HG03342 (cell line): ENCODE data around the gene OOSP4B.
"Not testable (repeated sequence)": the region's sequence is repeated elsewhere in the genome, so short reads cannot be mapped to it uniquely, and the experiment has no call there.

Experiments
- ATAC-seq: cut with Tn5 transposase; IDR thresholded peaks from one replicate; pipeline ENCODE4 v1.9.1; 2021; ENCODE audit warnings: mild to moderate bottlenecking, moderate library complexity; ENCODE audit not compliant: unreplicated experiment

OOSP4B gene

DNA sequence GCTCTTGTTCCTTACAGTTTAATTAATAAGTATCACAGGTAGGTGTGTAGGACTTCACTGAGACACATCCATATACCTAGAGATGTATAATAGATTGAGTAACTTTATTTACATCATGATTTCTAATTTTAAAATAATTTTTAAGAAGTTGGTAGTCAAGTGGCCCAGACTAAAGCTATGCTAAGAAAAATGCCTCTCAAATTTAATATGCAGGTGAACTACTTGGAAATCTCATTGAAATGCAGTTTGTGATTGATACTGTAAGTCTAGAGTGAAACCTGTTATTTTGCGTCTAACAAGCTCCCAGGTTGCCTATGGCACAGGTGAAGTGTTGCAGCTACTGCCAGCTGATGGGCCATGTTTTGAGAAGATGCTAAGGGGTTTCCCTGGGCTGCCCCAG, at the start of gene OOSP4B:
Gene OOSP4B, plus strand, starts transcription at position 301 of the 400 bp plus-strand sequence.
- ATAC-seq, result no peak

DNA sequence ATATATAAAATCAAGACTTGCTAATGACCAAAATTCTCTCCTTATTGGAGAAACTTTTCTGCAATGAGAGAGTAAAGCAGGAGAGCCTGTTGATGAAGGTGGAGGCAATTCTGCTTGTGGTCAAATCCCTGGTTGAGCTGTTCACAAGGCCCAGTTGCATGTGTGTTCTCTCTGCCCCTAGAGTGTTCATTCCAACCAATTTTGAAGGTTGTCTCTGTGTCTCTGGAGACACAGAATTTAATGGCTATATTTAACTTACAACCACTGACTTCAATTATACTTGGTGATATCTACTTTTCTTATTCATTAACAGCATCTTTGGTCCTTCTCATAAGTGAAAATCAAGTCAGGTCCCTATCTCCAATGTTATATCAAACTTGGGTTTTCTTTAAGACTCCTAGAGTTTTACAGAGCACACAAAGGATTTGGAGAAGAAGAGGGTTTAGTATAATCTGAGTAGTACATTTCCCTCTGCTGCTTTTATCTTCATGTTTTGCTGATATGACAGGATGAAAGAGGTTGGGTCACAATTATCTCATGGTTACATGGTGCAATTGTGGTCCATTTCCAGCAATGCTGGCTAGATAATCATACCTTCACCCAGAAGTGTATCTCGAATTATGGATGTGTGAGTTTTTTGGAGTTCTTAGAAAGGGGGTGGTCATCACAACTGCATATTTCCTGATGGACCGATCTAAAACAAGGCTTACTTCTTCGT, 49.1 kb upstream of the OOSP4B start:
- ATAC-seq, result no peak

DNA sequence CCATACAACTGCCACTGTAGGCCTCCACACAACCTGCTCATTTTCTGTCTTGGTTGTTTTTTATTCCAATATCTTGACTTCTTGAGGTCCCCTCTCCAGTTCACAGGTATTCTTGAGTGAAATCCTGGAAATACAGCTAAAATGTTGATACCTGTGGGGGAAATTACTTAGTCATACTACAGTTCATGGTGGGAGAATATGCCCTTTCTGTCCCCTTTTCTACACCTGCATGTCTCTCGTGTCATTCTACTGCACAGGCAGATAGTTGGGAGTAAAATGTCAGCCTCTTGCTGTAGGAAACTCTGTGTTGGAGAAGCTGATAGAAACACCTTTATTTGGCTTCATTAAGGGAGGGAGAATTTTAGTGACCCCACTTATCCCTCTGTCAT, 48.6 kb upstream of the OOSP4B start:
- ATAC-seq, result no peak

DNA sequence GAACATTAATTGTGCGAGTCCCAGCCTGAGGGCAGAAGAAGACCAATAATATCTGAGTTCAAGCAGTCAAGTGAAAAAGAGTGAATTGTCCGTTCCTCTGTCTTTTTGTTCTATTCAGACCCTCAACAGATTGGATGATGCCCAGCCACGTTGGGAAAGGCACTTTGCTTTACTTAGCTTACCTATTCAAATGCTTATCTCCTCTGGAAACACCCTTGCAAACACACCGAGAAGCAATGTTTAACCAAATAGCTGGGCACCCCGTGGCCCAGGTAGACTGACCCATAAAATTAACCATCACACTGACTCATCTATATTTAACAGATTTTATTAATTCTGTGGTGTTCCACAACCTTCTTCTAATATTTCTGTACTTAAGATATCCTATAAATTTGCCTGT, 43.9 kb upstream of the OOSP4B start:
- ATAC-seq, result no peak

DNA sequence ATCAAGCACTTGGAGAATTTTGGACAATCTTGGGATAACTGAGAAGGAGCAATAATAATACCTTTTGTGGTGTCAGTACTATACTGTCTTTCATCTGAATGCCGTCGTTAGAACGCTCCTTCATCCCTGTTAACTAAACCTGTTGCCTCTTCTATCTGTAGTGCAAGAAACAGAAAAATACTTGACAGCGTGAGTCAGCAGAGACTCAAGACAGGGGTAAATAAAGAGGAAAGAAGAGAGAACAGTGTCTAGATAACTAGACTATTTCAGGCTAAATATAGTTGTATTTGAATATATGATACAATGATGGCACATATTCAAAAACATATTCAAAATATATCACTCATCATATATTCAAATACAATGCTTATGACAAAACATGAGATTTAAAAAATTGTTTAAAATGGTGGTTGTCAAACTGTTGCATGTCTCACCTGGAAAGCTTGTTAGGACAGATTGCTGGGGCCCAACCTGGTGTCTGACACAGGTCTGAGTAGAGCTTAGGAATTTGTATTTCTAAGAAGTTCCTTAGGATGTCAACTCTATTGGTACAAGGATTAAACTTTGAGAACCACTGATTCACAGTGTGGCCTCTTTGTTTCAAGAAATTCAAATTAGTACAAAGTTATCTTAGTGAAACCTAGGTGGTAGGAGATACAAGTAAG, 35.7 kb upstream of the OOSP4B start:
- ATAC-seq, result no peak

DNA sequence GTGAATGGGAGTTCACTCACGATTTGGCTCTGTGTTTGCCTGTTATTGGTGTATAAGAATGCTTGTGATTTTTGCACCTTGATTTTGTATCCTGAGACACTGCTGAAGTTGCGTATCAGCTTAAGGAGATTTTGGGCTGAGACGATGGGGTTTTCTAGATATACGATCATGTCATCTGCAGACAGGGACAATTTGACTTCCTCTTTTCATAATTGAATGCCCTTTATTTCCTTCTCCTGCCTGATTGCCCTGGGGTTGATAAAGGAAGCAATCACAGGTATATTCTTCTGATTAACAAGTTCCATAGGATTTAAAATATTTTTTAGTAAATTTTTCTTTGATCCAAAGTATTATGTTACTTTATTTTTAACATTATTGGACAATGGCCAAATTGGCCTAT, 34.9 kb upstream of the OOSP4B start:
- not testable (repeated sequence) for ATAC-seq

DNA sequence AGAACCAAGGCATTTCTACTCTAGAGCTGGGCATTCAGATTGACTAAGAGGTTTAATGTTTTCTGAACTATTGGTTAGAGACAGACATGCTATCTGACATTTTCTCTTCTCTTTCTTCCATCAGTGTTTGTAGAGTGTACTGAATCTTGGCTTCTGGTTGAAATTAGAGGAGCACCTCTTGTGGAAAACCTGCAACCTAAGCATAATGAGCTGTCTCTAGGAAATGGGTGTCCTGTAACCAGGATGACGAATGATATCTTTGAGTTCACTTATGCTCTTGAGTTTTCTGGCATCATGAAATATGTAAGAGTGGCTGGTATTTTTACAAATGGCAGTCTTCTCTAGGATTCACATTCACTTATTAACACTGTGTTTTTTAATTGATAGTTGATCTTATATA, 33.8 kb upstream of the OOSP4B start:
- no peak for ATAC-seq

DNA sequence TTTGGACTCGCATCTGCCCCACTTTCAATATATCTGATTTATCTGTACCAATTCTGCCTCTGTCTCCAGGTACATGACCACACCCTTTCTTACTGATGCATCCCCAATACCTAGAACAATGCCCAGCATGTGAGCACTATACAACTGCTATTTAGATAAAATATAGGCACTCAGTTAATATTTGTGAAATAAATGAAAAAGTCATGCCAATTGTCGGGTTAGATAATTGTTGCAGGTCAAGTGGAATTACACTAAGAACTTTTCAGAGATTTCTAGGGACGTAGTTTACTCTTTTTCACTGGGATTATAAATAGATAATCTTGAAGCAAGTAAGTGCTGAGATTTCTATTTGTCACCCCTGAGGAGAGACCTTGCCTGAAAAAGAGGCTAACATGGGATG, 32.6 kb upstream of the OOSP4B start:
- no peak for ATAC-seq

DNA sequence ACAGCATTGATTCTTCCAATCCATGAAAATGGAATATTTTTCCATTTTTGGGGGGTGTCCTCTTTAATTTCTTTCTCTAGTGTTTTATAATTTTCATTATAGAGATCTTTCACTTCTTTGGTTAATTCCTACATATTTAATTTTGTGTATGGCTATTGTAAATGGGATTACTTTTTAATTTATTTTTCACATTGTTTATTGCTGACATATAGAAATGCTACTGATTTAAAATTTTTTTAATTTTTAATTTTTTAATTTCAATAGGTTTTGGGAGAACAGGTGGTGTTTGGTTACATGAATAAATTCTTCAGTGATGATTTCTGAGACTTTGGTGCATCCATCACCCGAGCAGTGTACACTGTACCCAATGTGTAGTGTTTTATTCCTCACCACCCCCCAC, 26.6 kb upstream of the OOSP4B start:
- ATAC-seq, result no peak

DNA sequence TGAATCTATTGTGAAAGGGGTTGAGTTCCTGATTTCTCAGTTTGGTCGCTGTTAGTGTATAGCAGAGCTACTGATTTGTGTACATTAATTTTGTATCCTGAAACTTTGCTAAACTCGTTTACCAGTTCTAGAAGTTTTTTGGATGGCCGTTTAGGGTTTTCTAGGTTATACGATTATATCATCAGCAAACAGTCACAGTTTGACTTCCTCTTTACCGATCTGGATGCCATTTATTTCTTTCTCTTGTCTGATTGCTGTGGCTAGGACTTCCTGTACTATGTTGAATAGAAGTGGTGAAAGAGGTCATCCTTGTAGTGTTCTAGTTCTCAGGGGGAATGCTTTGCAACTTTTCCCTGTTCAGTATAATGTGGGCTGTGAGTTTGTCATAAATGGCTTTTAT, 24.6 kb upstream of the OOSP4B start:
- no peak for ATAC-seq

DNA sequence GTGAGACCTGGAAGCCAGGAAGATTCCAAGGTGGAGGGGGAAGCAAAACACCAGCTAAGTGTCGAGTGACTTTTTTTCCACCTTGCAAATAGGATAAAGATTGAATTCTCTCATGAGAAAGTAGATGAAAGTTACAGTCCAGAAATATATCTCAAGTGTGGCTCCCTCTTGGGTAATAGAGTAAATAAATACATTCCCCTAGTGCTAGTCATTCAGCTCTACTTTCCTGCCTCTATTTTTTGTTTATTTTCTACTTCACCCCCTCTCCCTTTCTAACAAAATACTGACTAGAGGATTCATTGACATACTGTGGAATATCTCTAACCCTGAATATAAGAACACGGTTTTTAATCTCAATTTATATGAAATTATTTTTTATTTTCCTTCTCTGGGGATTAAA, 19.2 kb upstream of the OOSP4B start:
- no peak for ATAC-seq

DNA sequence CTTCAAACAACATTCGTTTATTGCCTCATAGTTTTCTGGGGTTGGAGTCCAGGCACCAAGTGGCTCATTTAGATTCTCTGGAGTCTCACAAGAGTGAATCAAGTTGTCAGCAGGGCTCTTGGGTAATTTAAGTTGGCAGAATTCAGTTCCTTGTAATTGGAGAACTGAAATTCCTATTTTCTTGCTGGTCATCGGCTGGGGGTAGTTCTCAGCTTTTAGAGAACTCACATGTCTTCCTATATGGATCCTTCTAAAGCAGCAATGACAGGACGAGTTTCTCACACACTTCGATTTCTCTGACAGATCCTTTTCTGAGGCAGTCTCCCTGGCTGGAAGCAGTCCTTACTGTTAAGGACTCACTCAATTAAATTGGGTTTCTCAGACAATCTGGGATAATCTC, 17.3 kb upstream of the OOSP4B start:
- ATAC-seq, result no peak

DNA sequence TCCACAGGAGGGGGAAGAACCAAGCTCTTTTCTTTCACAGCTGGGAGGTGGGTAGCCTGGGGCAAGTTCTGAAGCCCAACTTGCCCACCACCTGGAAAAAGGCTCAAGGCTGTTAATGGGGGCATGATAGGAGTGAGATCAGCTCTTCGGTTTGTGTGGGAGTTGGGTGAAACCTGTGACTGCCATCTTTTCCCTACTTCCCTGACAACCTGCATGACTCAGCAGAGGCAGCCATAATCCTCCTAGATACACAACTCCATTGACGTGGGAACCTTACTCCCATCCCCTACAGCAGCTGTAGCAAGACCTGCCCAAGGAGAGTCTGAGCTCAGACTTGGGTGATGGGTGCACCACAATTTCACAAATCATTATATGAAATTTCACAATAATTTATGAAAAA, 13.3 kb upstream of the OOSP4B start:
- ATAC-seq, result no peak

DNA sequence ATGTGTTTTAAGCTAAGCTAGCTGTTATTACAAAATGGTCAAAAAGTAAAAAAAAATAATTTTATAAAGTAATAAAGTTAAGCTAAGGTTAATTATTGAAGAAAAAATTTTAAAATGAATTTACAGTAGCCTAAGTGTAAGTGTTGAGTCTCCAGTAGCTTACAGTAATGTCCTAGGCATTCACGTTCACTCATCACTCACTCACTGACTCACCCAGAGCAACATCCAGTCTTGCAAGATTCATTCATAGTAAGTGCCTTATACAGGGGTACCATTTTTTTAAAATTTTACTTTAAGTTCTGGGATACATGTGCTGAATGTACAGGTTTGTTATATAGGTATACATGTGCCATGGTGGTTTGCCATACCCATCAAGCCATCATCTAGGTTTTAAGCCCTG, 11.6 kb upstream of the OOSP4B start:
- ATAC-seq, result no peak

DNA sequence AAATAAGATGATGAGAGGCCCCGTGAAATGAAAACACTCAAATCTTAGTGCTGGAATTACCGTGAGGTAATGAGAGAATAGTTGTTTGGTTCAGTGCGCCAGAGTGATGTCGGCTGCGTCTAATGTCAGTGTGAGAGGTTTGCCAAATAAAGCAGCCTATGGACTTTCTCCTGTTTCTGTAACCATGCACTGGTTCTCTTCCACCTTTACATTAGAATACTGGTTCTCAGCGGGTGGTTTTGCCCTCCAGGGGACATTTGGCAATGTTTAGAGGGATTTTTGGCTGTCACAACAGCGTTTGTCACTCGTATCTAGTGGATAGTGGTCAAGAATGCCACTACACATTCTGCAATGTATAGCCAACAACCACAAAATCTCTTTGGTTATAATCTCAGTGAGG, 1.1 kb downstream of the OOSP4B start:
- no peak for ATAC-seq

DNA sequence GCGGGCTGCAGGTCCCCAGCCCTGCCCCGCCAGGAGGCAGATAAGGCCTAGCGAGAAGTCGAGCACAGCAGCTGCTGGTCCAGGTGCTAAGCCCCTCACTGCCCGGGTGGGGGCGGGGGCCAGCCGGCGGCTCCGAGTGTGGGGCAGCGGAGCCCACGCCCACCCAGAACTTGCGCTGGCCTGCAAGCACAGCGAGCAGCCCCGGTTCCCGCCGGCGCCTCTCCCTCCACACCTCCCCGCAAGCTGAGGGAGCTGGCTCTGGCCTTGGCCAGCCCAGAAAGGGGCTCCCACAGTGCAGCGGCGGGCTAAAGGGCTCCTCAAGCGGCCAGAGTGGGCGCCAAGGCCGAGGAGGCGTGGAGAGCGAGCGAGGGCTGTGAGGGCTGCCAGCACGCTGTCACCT, 3.4 kb downstream of the OOSP4B start:
- ATAC-seq, result not testable (repeated sequence)

DNA sequence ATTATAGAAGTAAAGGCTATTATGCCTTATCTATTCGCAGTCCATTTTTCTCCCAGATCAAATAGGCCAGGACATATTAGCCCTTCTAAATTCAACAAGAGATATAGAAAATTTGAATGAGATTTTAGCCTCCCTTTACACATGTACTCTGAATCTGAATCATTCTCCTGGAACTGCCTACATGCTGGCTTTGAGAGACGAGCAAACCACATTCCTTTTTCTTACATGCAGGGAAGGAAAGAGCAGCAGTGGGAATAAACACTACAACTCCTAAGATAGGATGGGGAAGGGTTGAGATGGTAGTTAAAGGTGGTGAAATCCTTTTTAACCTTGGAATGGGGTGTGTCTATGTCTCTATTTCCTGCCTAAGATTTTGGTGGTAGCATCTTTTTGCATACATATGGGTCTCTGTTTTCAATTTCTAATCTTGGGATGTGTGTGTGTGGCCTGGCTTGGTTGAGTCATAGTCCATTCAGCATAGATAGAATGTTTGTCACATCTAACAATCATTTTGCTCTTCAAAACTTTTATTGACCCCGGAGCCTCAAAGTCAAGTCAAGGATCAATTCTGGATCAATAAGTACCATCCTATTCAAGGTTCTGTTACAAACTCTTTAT, 12.1 kb downstream of the OOSP4B start:
- no peak for ATAC-seq

DNA sequence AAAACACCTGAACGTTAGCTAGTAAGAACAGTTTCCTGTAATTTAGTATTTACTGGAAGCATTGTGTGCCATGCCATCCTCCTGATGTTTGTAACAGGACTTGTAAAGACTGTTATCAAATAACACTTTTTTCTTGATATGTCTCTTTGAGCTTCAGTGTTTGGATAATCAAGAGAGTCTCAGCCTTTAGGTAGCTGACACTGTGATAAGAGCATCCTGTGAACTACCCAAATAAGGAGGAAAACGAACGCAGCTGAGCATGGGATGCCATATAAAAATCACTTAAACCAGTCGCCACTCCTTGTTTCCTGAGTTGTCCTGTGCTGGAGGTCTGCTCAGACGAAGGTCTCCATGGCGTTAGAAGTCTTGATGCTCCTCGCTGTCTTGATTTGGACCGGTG, 23.1 kb downstream of the OOSP4B start, which contains the start of gene OOSP2:
Gene OOSP2, plus strand, starts transcription at position 301 of the 400 bp plus-strand sequence. Its CDS starts 51 bp downstream, at position 352.
- no peak for ATAC-seq

DNA sequence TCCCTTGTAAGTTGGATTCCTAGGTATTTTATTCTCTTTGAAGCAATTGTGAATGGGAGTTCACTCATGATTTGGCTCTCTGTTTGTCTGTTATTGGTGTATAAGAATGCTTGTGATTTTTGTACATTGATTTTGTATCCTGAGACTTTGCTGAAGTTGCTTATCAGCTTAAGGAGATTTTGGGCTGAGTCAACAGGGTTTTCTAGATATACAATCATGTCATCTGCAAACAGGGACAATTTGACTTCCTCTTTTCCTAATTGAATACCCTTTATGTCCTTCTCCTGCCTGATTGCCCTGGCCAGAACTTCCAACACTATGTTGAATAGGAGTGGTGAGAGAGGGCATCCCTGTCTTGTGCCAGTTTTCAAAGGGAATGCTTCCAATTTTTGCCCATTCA, 33.4 kb downstream of the OOSP4B start:
- not testable (repeated sequence) for ATAC-seq

DNA sequence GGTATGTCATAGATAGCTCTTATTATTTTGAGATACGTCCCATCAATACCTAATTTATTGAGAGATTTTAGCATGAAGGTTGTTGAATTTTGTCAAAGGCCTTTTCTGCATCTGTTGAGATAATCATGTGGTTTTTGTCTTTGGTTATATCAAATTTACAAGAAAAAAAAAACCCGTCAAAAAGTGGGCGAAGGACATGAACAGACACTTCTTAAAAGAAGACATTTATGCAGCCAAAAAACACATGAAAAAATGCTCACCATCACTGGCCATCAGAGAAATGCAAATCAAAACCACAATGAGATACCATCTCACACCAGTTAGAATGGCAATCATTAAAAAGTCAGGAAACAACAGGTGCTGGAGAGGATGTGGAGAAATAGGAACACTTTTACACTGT, 33.9 kb downstream of the OOSP4B start:
- ATAC-seq, result not testable (repeated sequence)

DNA sequence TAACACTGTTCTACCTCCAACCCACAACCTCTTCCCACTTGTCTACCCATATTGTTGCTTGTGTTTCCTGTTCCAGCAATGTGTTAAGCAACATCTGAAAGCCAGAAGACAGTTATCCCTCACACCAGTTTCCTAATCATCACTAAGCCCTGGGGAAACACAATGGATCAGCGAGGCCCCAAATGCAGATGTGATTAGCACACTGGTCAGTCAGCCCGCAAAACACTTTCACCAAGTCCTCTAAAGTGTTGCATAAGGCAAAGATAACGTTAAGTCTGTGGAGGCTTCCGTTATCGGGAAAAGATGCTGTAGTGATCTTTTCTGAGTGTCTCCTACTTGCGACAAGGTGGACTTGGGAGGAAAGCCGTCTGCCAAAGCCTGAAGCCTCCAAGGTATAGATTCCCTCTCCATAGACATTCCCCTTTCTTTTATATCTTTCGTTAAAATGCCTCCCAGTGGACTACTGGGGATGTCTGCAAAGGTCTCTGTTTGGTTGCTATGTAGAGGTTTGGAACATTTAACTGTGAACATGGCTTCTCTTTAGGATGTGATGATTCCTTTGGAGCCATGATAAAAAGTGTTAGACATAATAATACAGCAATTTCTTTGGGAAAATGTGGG, 39.5 kb downstream of the OOSP4B start, which contains the start of gene MS4A3:
Gene MS4A3, plus strand, starts transcription at position 317 of the 621 bp plus-strand sequence. CDS start 4,496 bp downstream, outside the sequence.
- no peak for ATAC-seq

DNA sequence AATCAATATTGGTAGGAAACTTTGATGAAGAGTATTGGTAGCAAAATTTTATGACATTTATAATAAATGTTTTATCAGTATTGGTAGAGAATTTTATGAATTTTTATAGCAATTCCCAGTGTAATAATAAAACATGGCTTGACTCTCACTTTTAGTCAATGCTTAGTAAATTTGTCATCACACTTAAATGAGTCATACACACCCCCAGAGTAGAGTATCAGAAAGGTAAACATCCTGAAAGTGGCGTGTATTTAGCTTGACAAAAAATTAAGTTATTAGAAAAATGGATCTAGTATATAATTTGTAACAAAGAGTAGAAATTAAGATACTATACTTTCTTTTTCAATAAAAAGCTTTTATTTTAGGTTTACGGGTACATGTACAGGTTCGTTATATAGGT, 42.1 kb downstream of the OOSP4B start:
- ATAC-seq, result no peak
